Glutamatergic neuron (in vitro differentiated cells): ENCODE measurements around the gene ATP11B. TPM values are rescaled to one million over a fixed set of nuclear protein-coding genes. Genes with fewer than 3 reads are reported as not detected.

ENCODE experiments used
- DNase-seq: peaks from one replicate; pipeline ENCODE4 v3.0.0; 2022
- H3K27ac Mint-ChIP-seq: one replicate; pipeline ENCODE4 v1.8.0; 2020; ENCODE audit warnings: mild to moderate bottlenecking, mixed read lengths, inconsistent platforms; ENCODE audit not compliant: unreplicated experiment
- H3K27me3 Mint-ChIP-seq: one replicate; pipeline ENCODE4 v1.8.0; 2020; ENCODE audit warnings: mild to moderate bottlenecking, moderate library complexity, mixed read lengths, inconsistent platforms; ENCODE audit not compliant: unreplicated experiment
- H3K36me3 Mint-ChIP-seq: one replicate; pipeline ENCODE4 v1.8.0; 2020; ENCODE audit warnings: mild to moderate bottlenecking, mixed read lengths, inconsistent platforms; ENCODE audit not compliant: unreplicated experiment
- H3K4me1 Mint-ChIP-seq: one replicate; pipeline ENCODE4 v1.8.0; 2020; ENCODE audit warnings: mild to moderate bottlenecking, low read depth, mixed read lengths, inconsistent platforms; ENCODE audit not compliant: unreplicated experiment
- H3K4me3 Mint-ChIP-seq: one replicate; pipeline ENCODE4 v1.8.0; 2020; ENCODE audit warnings: mild to moderate bottlenecking, mixed read lengths, inconsistent platforms; ENCODE audit not compliant: unreplicated experiment
- H3K9me3 Mint-ChIP-seq: one replicate; pipeline ENCODE4 v1.8.0; 2020; ENCODE audit warnings: mild to moderate bottlenecking, moderate library complexity, mixed read lengths, inconsistent platforms; ENCODE audit not compliant: unreplicated experiment
- CTCF ChIP-seq: fragments of 200-600 bp; sonication (generic); IDR thresholded peaks from one replicate; pipeline ENCODE4 v1.5.0; 2021; ENCODE audit not compliant: partially characterized antibody, unreplicated experiment
- total RNA-seq: library from RNA; stranded (reverse); fragmentation: NEBNext Ultra II Directional; extraction: Animal tissue kit (Norgen Biotek cat#: 25700); gene quantifications from one replicate; pipeline ENCODE4 v1.2.1, GENCODE V29; 2021; ENCODE audit not compliant: unreplicated experiment

ATP11B gene
- total RNA-seq, 1 donor from 2014 or later: 36.2 TPM

GRCh38 chr3:182793663-182794454, 555 bp downstream of the ATP11B start:
- TF ChIP-seq CTCF: no peak
- peak; percentile 43 for DNase-seq
- Mint-ChIP-seq H3K4me3 (peak overlapping the region; percentile 93), H3K27me3 (peaks cover 4% of the 10 kb centered on the region), H3K27ac (peak overlapping the region; percentile 59), H3K9me3 (peaks cover 5% of the 10 kb centered on the region), H3K36me3 (no peaks in the 10 kb centered on the region), H3K4me1 (peaks cover 12% of the 10 kb centered on the region)

- peak overlapping the region; percentile 93 for H3K4me3 Mint-ChIP-seq
- peaks cover 4% of the 10 kb centered on the region for H3K27me3 Mint-ChIP-seq
- H3K4me1 Mint-ChIP-seq: peaks cover 12% of the 10 kb centered on the region
- no peak for DNase-seq
- peaks cover 5% of the 10 kb centered on the region for H3K9me3 Mint-ChIP-seq
- no peaks in the 10 kb centered on the region for H3K36me3 Mint-ChIP-seq
- no peak for TF ChIP-seq CTCF
- H3K27ac Mint-ChIP-seq: peak overlapping the region; percentile 59
Measured at GRCh38 chr3:182794455-182795388, 1.4 kb downstream of the ATP11B start.

- DNase-seq: no peak
- H3K4me3 Mint-ChIP-seq: peak overlapping the region; percentile 93
- peaks cover 12% of the 10 kb centered on the region for H3K4me1 Mint-ChIP-seq
- TF ChIP-seq CTCF: no peak
- peaks cover 4% of the 10 kb centered on the region for H3K27me3 Mint-ChIP-seq
- peaks cover 5% of the 10 kb centered on the region for H3K9me3 Mint-ChIP-seq
- no peaks in the 10 kb centered on the region for H3K36me3 Mint-ChIP-seq
- H3K27ac Mint-ChIP-seq: no peak overlapping the region
Measured at GRCh38 chr3:182795389-182795782, 2.1 kb downstream of the ATP11B start.

- peaks cover 12% of the 10 kb centered on the region for H3K4me1 Mint-ChIP-seq
- peaks cover 4% of the 10 kb centered on the region for H3K27me3 Mint-ChIP-seq
- no peak overlapping the region for H3K4me3 Mint-ChIP-seq
- H3K9me3 Mint-ChIP-seq: peaks cover 5% of the 10 kb centered on the region
- DNase-seq: no peak
- no peaks in the 10 kb centered on the region for H3K36me3 Mint-ChIP-seq
- no peak overlapping the region for H3K27ac Mint-ChIP-seq
- TF ChIP-seq CTCF: no peak
Measured at GRCh38 chr3:182796310-182796709, 3.0 kb downstream of the ATP11B start.
